ENCODE data around the gene WDR48.

The WDR48 gene

GRCh38 chr3:39064646-39065045, 12.8 kb downstream of the WDR48 start:
- DNase-seq, result no peak

GRCh38 chr3:39065197-39065596, 13.4 kb downstream of the WDR48 start:
- no peak for DNase-seq

GRCh38 chr3:39067286-39067685, 15.5 kb downstream of the WDR48 start:
- no peak for DNase-seq

- DNase-seq, result no peak
These were observed 16.7 kb downstream of the WDR48 start for GRCh38 chr3:39068556-39068955.

- DNase-seq, result no peak
These were observed 24.1 kb downstream of the WDR48 start for GRCh38 chr3:39075910-39076309.

GRCh38 chr3:39079530-39079929, 27.7 kb downstream of the WDR48 start:
- DNase-seq, result no peak

- DNase-seq, result no peak
These were observed 28.2 kb downstream of the WDR48 start for GRCh38 chr3:39080026-39080425.

- no peak for DNase-seq
These were observed 31.0 kb downstream of the WDR48 start for GRCh38 chr3:39082666-39083313.

GRCh38 chr3:39086144-39086543, 34.3 kb downstream of the WDR48 start:
- DNase-seq, result no peak

- DNase-seq, result no peak
These were observed 36.6 kb downstream of the WDR48 start for GRCh38 chr3:39088456-39088855.

- no peak for DNase-seq
These were observed 37.1 kb downstream of the WDR48 start for GRCh38 chr3:39088889-39089288.

GRCh38 chr3:39090922-39091321, 39.1 kb downstream of the WDR48 start:
- no peak for DNase-seq

GRCh38 chr3:39094851-39095677, 43.2 kb downstream of the WDR48 start:
- DNase-seq, result no peak

GRCh38 chr3:39095778-39096177, 44.0 kb downstream of the WDR48 start:
- no peak for DNase-seq

- no peak for DNase-seq
These were observed 45.0 kb downstream of the WDR48 start for GRCh38 chr3:39096775-39097174.

GRCh38 chr3:39097716-39098472, 46.1 kb downstream of the WDR48 start:
- DNase-seq, result no peak

- no peak for DNase-seq
These were observed 46.7 kb downstream of the WDR48 start for GRCh38 chr3:39098473-39099000.

- DNase-seq, result no peak
These were observed 47.4 kb downstream of the WDR48 start for GRCh38 chr3:39099242-39099641.

GRCh38 chr3:39099738-39100499, 48.1 kb downstream of the WDR48 start:
- DNase-seq, result no peak

- no peak for DNase-seq
These were observed 48.7 kb downstream of the WDR48 start for GRCh38 chr3:39100500-39100886.

- DNase-seq, result no peak
These were observed 49.3 kb downstream of the WDR48 start for GRCh38 chr3:39101022-39101689.
